ENCODE measurements around the gene CAVIN3. TPM values are rescaled to one million over a fixed set of nuclear protein-coding genes. Genes with fewer than 3 reads are reported as not detected.

CAVIN3 gene, protein sequence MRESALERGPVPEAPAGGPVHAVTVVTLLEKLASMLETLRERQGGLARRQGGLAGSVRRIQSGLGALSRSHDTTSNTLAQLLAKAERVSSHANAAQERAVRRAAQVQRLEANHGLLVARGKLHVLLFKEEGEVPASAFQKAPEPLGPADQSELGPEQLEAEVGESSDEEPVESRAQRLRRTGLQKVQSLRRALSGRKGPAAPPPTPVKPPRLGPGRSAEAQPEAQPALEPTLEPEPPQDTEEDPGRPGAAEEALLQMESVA
- 106 and 127 TPM in 2 replicates for total RNA-seq

DNA sequence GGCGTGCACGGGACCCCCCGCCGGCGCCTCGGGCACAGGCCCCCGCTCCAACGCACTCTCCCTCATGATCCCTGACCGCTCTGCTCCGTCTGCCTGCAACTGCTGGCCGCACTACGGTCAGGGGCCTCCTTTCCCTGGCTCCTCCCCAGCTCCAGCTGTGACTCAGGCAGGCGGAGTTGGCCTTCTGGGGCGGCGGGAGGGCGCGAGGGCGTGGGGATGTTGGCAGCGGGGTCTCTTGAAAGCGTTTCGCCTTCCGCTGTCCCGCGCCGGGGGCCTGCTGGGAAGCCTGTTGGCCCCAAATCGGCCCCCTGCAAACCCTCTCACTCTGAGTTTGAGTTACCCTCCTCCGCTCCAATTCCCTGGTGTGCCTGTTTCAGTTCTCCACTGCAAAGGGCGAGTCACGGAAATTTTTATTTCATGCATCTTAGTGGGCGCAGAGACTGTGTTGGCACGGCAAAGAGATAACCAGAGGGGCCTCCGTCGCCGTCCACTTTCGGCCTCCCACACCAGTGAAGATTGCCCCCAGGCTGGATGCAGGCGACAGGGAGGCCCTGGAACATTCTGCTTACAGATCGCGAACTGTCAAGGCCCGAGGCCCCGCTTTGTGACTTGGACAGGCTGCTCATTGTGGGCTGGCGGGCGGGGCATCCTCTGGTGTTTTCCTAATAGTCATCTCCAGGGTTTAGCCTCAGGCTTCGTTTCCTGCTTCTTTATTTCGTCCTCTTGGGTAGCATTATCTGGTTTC, at the start of gene CAVIN3:
TSS of gene CAVIN3 (minus strand) at position 91 of the 745 bp plus-strand sequence. CDS start at position 66, 25 bp downstream.
- DNase-seq (ENCODE audit: low read depth in 2 of 2) = peak in 1 of 2 donors; percentile 86

DNA sequence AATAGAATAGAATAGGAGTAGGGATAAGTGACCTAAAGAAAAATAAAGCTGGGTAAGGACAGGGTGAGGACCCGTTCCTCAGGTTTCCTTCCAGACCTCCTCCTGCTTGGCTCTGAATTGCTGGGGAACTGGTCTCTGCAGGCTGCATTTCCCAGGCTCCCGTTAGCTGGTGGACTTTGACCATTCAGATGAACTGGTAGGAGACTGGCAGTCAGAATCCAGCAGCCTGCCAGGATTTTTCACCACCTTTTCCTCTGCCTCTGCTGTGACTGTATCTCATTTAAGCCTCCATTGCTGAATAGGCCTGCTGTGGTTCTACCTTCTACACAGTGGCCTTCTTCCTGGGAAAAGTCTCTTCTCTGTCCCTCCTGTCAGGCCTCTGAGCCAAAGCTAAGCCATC, 45.4 kb upstream of the CAVIN3 start:
- DNase-seq (ENCODE audit: low read depth in 2 of 2) = no peak

DNA sequence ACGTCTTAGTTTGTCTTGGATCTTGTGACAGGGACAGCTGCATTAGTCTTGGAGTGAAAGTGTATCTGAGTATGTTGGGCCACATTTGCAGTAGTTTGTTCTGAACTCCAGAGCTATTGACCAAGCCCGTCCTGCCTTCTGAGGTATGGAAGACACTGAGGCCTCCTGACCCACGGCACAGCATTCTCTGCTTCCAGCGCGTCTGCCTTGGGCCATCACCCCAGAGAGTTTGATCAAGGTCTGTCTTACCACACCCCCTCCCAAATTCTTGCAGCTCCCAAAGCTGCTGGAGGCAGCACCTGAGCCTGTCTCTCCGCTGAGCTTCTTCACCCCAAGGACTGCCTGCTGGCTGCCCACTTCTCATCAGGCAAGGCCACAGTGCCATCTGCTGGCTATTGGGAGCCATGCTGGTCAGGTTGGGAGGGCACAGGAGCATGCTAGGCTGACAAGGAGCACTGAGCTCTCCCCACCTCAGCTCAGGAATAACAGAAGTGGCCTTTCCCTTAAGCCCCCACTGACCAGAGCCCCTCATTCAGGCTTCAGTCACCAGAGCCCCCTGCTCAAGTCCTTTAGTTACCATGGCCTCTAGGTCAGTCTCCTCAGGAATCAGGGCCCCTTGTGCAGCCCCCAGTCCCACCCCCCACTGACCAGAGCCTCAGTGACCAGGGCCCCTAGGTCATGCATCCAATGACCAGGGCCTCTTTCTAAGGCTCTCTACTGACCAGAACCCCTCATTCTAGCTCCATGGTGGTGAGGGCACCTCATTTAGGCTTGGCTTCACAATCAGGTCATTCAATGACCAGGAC, 42.8 kb upstream of the CAVIN3 start:
- peak; percentile 48 to 79 for DNase-seq (ENCODE audit: low read depth in 2 of 2)

DNA sequence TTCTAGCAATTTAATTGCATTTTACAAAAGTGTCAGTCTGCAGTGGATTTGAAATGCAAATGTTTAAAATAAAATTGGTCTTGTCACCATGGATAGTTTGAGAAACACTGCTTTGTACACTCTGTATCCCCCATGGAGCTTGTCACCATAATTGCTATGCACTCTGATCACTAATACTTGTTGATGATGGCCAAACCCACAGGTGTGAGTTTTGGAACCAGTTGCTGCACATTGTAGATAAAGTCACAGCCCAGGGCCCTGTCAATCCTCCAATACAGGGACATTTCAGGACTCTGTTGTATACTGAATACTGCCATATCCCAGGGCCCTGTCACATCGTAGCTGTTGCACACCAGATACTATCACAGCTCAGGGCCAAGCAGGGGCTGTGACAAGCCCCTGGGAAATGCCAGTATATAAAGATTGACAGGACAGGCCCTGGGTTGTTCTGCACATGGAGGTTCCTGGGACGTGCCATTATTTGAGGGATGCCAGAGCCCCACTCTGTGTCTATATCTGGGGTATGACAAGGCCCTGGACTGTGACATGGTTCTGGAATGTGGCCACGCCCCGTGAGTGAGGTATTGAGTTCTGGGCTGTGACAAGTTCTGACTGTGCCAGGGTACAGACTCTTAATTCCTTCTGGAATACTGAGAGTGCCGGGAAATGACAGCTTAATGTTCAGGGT, 42.0 kb upstream of the CAVIN3 start:
- no peak for DNase-seq (ENCODE audit: low read depth in 2 of 2)

DNA sequence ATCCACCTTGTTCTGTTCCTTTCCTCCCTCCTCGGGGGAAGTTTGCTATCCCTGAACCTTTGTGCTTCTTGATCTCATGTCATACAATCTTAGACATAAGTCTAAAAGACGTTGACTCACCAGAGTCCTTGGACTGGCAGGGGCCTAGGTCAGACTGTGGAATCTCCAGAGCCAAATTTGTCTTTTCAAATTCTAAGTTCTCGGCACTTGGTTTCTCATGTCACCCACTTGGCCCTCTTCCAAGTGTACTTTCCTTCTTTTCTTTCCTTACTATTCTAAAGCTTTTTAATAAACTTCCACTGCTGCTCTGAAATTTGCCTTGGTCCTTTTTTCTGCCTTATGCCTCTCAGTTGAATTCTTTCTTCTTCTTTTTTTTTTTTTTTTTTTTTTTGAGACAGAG, 39.9 kb upstream of the CAVIN3 start:
- DNase-seq (ENCODE audit: low read depth in 2 of 2) = no peak

DNA sequence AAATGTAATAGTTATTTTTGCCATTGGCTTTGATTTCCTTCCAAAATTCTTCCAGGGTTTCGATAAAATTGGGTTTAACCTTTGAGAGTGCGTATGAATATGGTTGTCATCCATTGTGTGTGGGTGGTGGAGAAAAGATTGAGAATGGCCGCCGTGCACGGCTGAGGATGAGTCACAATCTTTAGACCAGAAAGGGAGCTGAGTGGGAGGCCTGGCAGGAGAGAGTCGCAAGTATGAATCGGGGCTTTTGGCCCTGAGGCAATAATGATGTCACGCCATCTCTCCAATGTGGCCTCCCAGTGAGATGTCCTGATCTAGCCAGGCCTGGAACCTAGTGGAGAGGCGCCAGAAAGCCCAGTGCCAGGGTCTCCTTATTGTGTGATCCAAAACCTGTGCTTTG, 36.9 kb upstream of the CAVIN3 start:
- no peak for DNase-seq (ENCODE audit: low read depth in 2 of 2)

DNA sequence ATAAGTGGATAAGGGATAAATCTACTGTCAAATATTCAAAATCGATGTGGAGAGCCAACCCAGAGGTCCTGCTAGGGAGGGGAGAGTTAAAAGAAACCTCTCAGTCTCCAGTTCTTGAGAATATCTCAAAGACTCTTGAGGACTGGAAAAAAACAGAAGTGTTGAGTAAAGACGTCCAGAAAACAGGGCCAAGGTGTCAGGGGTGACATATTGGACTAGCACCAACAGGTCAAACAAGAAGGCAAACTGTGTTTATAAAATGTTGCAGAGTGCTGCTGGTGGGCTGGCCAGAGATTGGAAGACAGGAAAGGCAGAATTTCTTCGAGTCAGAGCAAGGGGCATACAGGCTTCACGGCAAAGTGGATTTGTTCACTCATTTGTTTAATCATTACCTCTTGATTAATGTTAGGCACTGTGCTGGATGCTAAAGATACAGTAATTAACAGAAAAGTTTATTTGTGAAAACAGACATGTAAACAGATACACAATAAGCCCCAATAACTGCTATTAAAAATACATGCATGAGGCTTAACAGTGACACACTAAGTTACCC, 36.3 kb upstream of the CAVIN3 start:
- no peak for DNase-seq (ENCODE audit: low read depth in 2 of 2)

DNA sequence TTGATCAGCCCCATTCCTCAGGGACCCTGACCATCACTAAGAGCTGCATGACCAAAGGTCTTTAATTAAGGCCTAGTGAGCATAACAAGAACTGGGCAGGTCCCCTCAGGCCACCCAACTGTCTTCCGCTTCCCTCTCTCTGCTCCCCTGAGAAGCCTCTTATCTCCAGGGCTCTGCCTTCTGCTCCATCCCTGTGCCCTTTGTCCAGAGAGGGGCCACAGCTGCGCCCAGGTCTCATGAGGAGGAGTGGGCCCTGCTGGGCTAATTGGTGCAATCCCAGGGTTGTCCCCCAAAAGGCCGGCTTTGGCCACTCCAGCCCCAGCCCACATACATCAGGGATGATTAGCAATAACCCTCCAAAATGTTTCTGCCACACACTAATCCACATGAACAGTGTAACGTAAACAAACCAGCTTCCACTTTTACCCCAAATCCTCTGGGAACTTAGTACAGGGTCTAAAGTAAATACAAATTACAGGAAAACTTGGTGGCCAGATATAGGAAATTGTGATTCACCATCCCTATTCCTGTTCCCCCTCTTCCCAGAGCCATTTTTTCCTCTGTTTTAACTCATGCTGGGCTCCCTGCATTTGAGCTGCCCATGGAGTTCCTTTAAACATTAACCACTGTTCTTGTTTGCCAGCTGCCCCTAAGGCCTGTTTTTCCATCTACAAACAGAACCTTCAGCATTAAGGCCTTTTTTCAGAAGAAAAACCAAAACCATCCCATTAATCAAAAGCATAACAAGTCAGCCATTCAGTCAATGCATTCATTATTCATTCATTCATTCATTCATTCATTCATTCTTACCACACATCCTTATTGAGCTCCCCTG, 34.6 kb upstream of the CAVIN3 start:
- peak in 1 of 2 donors; percentile 56 for DNase-seq (ENCODE audit: low read depth in 2 of 2)

DNA sequence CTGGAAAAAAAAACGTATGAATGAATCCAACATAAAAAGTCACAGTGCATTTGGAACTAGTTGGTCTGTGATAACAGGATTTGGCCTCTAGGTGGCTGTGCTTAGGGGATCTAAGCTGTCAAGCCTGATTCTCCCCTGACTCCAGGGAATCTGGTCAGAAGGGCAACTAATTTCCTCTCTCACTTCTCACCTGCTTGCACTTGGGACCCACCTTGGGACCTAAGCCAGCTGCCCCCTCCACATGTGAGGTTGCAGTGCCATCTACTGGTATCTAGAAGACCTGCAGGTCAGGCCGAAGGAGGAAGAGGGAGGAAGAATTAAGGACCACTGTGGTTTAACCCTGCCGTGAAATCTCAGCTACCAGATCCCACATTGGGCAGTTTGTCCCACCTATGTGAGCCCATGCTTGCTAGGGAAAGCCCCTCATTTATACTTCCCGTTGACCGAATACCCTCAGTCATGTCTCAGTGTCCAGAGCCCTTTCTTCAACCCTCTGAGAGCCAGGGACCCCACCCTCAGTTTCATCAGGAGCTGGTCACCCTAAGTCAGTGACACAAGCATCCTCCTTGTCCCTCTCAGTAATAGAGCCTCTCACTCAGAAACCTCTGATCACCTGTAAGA, 33.2 kb upstream of the CAVIN3 start:
- DNase-seq (ENCODE audit: low read depth in 2 of 2) = peak; percentile 60 to 75

DNA sequence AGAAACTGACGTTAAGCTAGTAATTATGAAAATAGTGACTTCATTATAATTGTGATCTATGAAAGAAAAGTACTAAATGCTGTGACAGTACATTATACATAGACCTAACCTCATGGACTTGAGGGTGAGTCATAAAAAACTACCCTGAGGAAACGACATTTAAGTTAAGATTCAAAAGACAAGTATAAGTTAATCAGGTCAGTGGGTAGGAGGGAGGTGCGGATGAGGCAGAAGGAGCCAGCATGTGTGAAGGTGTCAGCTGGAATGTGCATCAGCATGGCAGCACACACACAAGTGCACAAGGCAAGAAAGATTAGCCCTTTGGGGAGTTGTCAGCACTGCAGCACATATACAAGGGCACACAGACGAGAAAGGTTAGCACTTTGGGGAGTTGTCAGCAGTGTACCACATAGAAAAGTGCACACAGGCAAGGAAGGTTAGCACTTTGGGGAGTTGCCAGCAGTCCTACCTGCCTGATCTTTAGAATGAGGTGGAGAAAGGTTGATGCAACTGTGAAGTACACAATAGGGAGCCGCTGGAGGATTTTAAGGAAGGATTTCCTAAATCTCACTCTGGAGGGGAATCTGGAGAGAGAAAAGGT, 31.6 kb upstream of the CAVIN3 start:
- DNase-seq (ENCODE audit: low read depth in 2 of 2) = no peak

DNA sequence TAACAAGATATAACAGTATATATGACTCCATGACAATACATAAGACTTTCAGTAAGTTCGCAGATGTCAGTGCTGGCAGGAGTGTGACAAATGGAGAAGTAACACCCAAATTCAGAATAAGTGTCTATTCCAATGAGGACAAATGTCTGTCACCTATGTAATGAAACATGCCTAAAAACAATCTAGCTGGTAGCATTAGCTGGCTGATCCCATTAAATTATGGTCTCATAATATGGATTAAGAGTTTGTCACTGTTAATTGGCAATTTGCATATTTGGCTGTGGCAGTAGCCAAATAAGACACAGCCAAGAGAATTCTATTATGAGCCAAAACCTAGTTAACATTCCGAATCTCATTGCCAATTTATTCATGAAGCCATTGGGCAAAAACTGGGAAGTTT, 30.2 kb upstream of the CAVIN3 start:
- DNase-seq (ENCODE audit: low read depth in 2 of 2) = no peak

DNA sequence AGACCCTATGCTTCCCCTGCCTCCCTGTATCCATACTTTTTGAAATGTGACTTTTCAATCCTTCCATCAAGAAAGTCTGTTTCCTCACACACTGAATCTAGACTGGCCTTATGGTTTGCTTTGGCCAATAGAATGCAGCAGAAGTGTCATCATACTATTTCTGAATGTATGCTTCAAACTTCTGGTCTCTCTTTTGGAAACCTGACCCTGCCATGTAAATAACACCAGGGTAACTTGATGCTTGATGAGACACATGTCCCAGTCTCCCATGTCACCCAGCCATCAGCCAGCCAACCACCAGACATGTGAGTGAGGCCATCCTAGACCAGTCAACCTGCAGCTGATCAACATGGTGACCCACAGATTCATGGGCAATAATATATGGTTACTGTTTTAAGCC, 29.7 kb upstream of the CAVIN3 start:
- no peak for DNase-seq (ENCODE audit: low read depth in 2 of 2)

DNA sequence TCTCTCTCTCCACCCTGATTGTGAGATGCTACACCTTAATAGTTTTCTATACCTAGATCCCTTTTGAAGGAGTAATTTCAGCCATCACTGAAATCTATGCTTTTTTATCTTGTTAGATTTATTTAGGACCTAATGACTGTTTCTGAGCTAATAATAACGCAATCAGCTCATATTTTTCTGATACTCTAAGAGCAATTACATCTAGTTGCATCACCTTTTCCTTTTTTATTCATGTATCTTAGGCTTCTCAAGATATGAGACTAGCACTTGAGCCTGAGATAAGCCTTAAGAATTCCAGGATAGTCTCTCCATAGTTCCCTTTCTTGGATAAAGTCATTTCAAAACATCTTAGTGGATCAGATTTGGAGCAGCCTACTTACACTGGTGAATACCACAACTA, 25.1 kb upstream of the CAVIN3 start:
- no peak for DNase-seq (ENCODE audit: low read depth in 2 of 2)

DNA sequence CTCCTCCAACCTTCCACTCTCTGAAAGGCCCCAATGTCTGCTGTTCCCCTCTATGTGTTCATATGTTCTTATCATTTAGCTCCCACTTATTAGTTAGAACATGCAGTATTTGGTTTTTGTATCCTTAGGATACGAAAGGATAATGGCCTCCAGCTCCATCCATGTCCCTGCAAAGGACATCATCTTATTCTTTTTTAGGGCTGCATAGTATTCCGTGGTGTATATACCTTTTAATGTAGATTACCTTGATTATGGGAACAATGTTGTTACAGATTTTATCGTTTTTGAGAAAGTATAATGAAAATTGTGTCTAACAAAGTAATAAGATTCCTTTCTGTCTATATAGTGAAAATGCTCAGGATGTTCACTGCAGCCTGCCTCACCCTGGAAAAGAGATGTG, 16.0 kb upstream of the CAVIN3 start:
- DNase-seq (ENCODE audit: low read depth in 2 of 2) = no peak

DNA sequence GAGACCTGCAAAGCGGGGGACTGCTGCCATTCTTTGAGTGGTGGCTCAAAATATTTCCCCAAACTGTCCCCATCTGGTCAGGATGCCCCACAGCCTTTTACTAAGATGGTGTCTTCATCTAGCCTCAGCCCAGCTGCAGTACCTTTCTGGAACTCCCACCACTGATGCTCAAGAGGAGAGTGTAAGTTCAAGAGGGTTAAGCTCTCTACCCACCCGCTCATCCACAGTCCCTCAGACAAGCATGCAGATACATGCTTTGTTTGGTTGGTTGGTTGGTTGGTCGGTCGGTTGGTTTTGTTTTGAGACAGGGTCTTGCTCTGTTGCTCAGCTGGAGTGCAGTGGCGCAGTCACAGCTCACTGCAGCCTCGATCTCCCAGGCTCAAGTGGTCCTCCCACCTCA, 14.5 kb upstream of the CAVIN3 start:
- no peak for DNase-seq (ENCODE audit: low read depth in 2 of 2)

DNA sequence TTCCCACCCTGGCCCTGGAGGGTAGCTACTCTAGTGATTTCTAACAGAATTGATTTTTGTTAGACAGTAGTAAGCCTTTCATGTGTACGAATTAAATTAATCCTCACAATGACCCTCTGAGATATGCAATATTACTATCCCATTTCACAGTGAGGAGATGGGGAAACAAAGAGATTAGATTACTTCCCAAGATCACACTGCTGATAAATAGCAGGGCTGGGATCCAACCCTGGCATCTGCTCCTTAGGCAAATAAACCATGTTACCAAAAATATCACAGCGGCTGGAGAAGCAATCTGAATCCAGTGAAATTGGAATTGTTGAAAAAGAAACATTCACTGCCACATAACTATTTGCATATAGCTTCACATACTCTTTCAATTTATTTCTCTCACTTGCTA, 12.8 kb upstream of the CAVIN3 start:
- DNase-seq (ENCODE audit: low read depth in 2 of 2) = no peak

DNA sequence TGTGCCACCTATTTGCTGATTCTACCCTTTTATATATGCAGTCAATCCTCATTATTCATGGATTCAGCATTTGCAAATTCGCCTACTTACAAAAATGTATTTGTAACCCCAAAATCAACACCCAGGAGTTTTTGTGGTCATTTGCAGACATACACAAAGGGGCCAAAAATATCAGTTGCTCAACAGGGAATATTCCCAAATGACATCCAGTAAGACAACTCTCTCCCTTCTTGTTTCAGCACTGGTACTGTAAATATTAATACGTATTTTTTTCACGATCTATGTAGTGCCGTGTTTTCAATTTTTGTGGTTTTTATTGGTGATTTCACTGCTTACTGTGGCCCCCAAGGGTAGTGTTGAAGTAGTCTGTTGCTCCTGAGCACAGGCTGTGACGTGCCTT, 11.8 kb upstream of the CAVIN3 start:
- no peak for DNase-seq (ENCODE audit: low read depth in 2 of 2)

DNA sequence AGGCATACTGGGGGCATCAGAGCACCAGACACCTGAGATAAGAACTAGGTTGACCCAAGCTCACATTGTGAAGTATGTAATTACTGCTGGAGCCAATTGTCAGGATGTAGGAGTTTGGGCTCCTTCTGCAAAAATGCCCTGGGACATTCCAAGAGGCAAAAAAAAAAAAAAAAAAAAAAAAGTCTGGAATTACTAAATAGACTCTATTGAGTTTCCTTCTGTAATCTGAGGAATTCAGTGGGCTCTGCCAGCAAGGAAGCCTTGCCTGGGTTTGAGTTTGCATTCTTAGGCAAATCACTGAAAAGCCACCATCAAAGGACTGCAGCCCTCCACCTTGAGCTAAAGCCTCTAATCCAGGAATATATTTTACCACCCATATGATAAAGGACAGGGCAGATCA, 8.0 kb upstream of the CAVIN3 start:
- no peak for DNase-seq (ENCODE audit: low read depth in 2 of 2)

DNA sequence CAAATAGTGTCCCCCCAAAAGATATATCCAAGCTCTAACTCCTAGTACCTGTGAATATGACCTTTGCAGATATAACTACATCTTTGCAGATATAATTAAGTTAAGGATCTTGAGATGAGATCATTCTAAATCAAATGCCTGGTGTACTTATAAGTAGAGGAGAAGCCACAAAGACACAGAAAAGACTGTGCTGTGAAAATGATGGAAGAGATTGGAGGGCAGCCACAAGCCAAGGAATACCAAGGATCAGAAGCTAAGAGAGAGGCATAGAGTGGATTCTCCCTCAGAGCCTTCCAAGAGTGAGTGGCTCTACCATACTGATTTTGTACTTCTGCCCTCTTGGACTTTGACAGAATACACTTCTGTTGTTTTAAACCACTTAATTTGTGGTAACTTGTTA, 7.5 kb upstream of the CAVIN3 start:
- DNase-seq (ENCODE audit: low read depth in 2 of 2) = no peak

DNA sequence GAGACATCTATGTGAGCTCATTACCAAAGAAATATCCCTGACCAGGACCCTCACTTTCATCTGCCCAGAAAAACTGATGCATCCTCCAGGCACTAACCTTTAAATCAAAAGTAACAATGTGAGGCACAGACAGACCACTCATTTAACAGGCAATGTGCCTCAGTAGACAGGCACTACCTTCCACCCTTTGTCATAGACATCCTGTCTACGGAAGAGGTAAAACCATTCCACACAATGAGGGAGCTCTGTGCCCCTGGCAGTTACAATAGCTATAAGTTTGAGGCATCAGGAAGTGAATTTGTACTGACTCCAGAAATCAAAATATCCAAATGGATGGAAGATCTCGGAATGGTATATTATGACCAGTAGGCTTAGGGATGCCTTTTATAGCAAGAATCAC, 6.7 kb upstream of the CAVIN3 start:
- DNase-seq (ENCODE audit: low read depth in 2 of 2) = peak; percentile 42 to 83

Data from dermis microvascular lymphatic vessel endothelial cell (primary cell).